ENCODE results near the gene UGT1A10.
"Not testable (repeated sequence)": the region's sequence is repeated elsewhere in the genome, so short reads cannot be mapped to it uniquely, and the experiment has no call there.

The UGT1A10 gene

GRCh38 chr2:233718552-233718951 is 82.3 kb downstream of the UGT1A10 start, which contains the start of gene UGT1A4:
Gene UGT1A4 (plus strand): TSS chr2:233718736. CDS start chr2:233718821, 85 bp downstream.
- TF ChIP-seq CTCF (IDR thresholded peaks at IDR 0.05; ENCODE audit: borderline replicate concordance, extremely low read depth, low read length, poor library complexity, severe bottlenecking): no peak
- TF ChIP-seq EZH2 (IDR thresholded peaks at IDR 0.05; ENCODE audit: borderline replicate concordance, low read depth, low read length, severe bottlenecking): no peak
- no peak for DNase-seq

GRCh38 chr2:233728723-233729301 is 92.6 kb downstream of the UGT1A10 start, which contains the start of gene UGT1A3:
Gene UGT1A3 (plus strand): TSS chr2:233729042. CDS start chr2:233729127, 85 bp downstream.
- H3K4me3 ChIP-seq (ENCODE audit: low read depth in 1 of 2, low read length in 2 of 2): no peak within 1 kb of the TSS
- TF ChIP-seq CTCF (IDR thresholded peaks at IDR 0.05; ENCODE audit: borderline replicate concordance, extremely low read depth, low read length, poor library complexity, severe bottlenecking) (no peak), EZH2 (IDR thresholded peaks at IDR 0.05; ENCODE audit: borderline replicate concordance, low read depth, low read length, severe bottlenecking) (no peak)
- H3K4me2 ChIP-seq (ENCODE audit: insufficient read depth, low read length): no peak within 1 kb of the TSS
- no peaks in the 10 kb centered on the region for H3K36me3 ChIP-seq (ENCODE audit: insufficient read depth, low read length)
- no peak within 1 kb of the TSS for H3K9ac ChIP-seq (ENCODE audit: low read depth, low read length)
- no peaks in the 10 kb centered on the region for H3K9me3 ChIP-seq (ENCODE audit: insufficient read depth, low read length, severe bottlenecking)
- no peaks in the 10 kb centered on the region for H4K20me1 ChIP-seq (ENCODE audit: insufficient read depth, low read length)
- no peaks in the 10 kb centered on the region for H3K4me1 ChIP-seq (ENCODE audit: insufficient read depth, low read length)
- no peaks in the 10 kb centered on the region for H3K27me3 ChIP-seq (ENCODE audit: insufficient read depth, low read length, poor library complexity)
- ATAC-seq (ENCODE audit: insufficient read depth, low read depth) (no peak), DNase-seq (no peak)
- no peaks in the 10 kb centered on the region for H3K79me2 ChIP-seq (ENCODE audit: insufficient read depth, low read length)
- H2AFZ ChIP-seq (ENCODE audit: low read depth, low read length): no peak within 1 kb of the TSS
- H3K27ac ChIP-seq (ENCODE audit: low read length): no peak within 1 kb of the TSS

More at GRCh38 chr2:233718552-233718951, 82.3 kb downstream of the UGT1A10 start, which contains the start of gene UGT1A4:
- Histone ChIP-seq H3K4me1 (ENCODE audit: insufficient read depth, low read length) (no peaks in the 10 kb centered on the region), H3K4me3 (ENCODE audit: low read depth in 1 of 2, low read length in 2 of 2) (no peak within 1 kb of the TSS), H4K20me1 (ENCODE audit: insufficient read depth, low read length) (no peaks in the 10 kb centered on the region), H3K27me3 (ENCODE audit: insufficient read depth, low read length, poor library complexity) (peaks cover 7% of the 10 kb centered on the region), H3K4me2 (ENCODE audit: insufficient read depth, low read length) (no peak within 1 kb of the TSS), H3K9me3 (ENCODE audit: insufficient read depth, low read length, severe bottlenecking) (no peaks in the 10 kb centered on the region), H3K36me3 (ENCODE audit: insufficient read depth, low read length) (no peaks in the 10 kb centered on the region), H2AFZ (ENCODE audit: low read depth, low read length) (no peak within 1 kb of the TSS), H3K9ac (ENCODE audit: low read depth, low read length) (no peak within 1 kb of the TSS), H3K79me2 (ENCODE audit: insufficient read depth, low read length) (no peaks in the 10 kb centered on the region), H3K27ac (ENCODE audit: low read length) (no peak within 1 kb of the TSS)
- ATAC-seq (ENCODE audit: insufficient read depth, low read depth): no peak

- not testable (repeated sequence) for H3K27ac ChIP-seq (ENCODE audit: low read length); H2AFZ ChIP-seq (ENCODE audit: low read depth, low read length); ATAC-seq (ENCODE audit: insufficient read depth, low read depth); H3K9ac ChIP-seq (ENCODE audit: low read depth, low read length); DNase-seq; H4K20me1 ChIP-seq (ENCODE audit: insufficient read depth, low read length); H3K9me3 ChIP-seq (ENCODE audit: insufficient read depth, low read length, severe bottlenecking); H3K4me2 ChIP-seq (ENCODE audit: insufficient read depth, low read length); H3K4me3 ChIP-seq (ENCODE audit: low read depth in 1 of 2, low read length in 2 of 2); H3K27me3 ChIP-seq (ENCODE audit: insufficient read depth, low read length, poor library complexity); H3K4me1 ChIP-seq (ENCODE audit: insufficient read depth, low read length); H3K36me3 ChIP-seq (ENCODE audit: insufficient read depth, low read length); H3K79me2 ChIP-seq (ENCODE audit: insufficient read depth, low read length)
Observed at GRCh38 chr2:233736868-233737653, 100.8 kb downstream of the UGT1A10 start.

- Histone ChIP-seq H3K27ac (ENCODE audit: low read length) (no peak overlapping the region), H3K9me3 (ENCODE audit: insufficient read depth, low read length, severe bottlenecking) (no peaks in the 10 kb centered on the region), H4K20me1 (ENCODE audit: insufficient read depth, low read length) (no peaks in the 10 kb centered on the region), H3K4me2 (ENCODE audit: insufficient read depth, low read length) (no peak overlapping the region), H3K4me3 (ENCODE audit: low read depth in 1 of 2, low read length in 2 of 2) (no peak overlapping the region), H3K4me1 (ENCODE audit: insufficient read depth, low read length) (no peaks in the 10 kb centered on the region), H3K36me3 (ENCODE audit: insufficient read depth, low read length) (no peaks in the 10 kb centered on the region), H3K79me2 (ENCODE audit: insufficient read depth, low read length) (no peaks in the 10 kb centered on the region), H2AFZ (ENCODE audit: low read depth, low read length) (no peak overlapping the region), H3K27me3 (ENCODE audit: insufficient read depth, low read length, poor library complexity) (peaks cover 6% of the 10 kb centered on the region), H3K9ac (ENCODE audit: low read depth, low read length) (no peak overlapping the region)
- ATAC-seq (ENCODE audit: insufficient read depth, low read depth) (no peak), DNase-seq (no peak)
- TF ChIP-seq CTCF (IDR thresholded peaks at IDR 0.05; ENCODE audit: borderline replicate concordance, extremely low read depth, low read length, poor library complexity, severe bottlenecking): no peak
- no peak for TF ChIP-seq EZH2 (IDR thresholded peaks at IDR 0.05; ENCODE audit: borderline replicate concordance, low read depth, low read length, severe bottlenecking)
Observed at GRCh38 chr2:233740870-233741269, 104.6 kb downstream of the UGT1A10 start.
